GM19328 (cell line): ENCODE data around the gene TUBA1B.
"Not testable (repeated sequence)": the region's sequence is repeated elsewhere in the genome, so short reads cannot be mapped to it uniquely, and the experiment has no call there.

Experiments
- ATAC-seq: cut with Tn5 transposase; IDR thresholded peaks from one replicate; pipeline ENCODE4 v1.9.1; 2021; ENCODE audit warnings: mild to moderate bottlenecking, moderate library complexity; ENCODE audit not compliant: unreplicated experiment

Gene TUBA1B

DNA sequence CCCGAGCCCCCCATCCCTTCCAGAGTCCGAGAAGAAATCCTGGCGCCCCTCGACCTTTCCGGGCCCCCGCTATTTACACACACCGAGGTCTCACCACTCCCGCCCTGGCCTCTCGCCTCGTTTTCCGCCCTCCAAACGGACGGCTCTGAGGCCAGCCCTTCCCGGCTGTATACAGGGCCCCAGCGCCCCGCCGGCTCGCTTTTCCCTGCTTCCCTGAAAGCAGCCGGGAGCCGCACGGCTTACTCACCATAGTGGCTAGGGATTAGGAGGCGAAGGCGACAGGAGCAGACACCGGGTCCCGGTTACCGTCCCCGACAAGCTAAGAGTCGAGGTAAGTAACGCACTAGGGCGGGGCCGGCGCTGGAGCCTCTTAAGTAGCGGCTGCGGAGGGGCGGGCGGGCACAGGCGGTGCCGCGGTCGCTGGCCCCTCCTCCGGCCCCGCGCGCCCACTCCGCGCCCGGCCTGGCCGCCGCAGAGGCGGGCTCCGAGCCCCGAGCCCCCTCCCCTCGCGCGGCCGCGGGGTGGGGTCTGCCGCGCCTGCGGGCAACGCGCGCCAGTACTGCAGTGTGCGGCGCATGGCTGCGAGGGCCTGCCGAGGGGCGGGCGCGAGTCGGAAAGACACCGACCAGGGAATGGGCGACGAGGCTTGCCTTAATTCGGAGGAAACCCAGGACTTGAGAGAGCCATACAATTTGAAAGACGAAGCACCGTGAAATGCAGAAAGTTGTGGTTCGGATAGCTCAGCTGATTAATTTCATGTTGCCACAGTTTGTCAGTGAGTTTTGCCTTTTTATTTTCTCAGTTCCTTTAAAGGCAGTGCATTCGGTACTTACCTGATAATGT lies at the start of gene TUBA1B:
Gene TUBA1B, minus strand, starts transcription at position 345 of the 843 bp plus-strand sequence. Its CDS starts 95 bp downstream, at position 250.
- ATAC-seq = peak; percentile 69

DNA sequence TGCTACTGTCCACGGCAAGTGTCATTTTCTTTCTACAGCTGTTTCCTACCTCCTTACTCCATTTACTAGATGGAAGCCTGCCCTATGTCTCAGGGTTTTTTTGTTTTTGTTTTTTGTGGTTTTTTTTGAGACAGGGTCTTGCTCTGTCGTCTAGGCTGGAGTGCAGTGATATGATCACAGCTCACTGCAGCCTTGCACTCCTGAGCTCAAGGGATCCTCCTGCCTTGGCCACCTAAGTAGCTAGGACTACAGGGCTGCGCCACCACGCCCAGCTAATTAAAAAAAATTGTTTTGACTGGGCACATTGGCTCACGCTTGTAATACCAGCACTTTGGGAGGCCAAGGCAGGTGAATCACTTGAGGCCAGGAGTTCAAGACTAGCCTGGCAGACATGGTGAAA lies 43.0 kb upstream of the TUBA1B start:
- ATAC-seq = no peak

DNA sequence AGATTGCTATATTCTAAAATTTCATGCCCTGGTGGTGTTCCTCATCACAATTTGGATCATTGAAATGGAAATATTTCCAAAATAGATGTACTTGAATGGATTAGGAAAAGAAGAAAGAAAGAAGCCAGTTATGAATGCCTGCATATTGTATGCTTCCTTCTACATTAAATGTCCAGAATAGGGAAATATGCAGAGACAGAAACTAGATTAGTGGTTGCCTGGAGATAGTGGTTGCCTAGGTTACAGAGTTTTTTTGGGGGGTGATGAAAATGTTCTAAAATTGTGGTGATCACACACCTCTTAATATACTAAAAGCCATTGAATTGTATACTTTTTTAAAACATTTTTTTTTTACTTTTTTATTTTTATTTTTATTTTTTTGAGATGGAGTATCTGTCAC lies 39.7 kb upstream of the TUBA1B start:
- no peak for ATAC-seq

DNA sequence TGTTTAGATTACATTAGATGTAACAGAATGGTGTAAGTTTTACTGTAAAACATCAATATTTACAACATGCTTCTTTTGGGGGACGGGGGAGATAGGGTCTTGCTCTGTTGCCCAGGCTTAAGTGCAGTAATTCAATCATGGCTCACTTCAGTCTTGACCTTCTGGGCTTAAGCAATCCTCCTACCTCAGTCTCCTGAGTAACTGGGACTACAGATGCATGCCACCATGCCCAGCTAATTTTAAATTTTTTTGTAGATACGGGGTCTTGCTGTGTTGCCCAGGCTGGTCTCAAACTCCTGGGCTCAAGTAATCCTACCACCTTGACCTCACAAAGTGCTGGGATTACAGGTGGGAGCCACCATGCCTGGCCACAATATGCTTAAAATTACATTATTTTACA lies 33.9 kb upstream of the TUBA1B start:
- no peak for ATAC-seq

DNA sequence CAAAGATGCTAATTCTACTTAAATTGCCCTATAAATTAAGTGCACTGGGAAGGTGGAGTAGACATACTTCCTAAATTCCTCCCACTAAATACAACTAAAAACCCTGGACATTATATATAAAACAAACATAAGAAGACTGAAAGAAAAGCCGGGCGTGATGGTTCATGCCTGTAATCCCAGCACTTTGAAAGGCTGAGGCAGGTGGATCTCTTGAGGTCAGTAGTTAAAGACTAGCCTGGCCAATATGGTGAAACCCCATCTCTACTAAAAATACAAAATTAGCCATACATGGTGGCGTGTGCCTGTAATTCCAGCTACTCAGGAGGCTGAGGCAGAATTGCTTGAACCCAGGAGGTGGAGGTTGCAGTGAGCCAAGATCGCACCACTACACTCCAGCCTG lies 30.7 kb upstream of the TUBA1B start:
- ATAC-seq = not testable (repeated sequence)

DNA sequence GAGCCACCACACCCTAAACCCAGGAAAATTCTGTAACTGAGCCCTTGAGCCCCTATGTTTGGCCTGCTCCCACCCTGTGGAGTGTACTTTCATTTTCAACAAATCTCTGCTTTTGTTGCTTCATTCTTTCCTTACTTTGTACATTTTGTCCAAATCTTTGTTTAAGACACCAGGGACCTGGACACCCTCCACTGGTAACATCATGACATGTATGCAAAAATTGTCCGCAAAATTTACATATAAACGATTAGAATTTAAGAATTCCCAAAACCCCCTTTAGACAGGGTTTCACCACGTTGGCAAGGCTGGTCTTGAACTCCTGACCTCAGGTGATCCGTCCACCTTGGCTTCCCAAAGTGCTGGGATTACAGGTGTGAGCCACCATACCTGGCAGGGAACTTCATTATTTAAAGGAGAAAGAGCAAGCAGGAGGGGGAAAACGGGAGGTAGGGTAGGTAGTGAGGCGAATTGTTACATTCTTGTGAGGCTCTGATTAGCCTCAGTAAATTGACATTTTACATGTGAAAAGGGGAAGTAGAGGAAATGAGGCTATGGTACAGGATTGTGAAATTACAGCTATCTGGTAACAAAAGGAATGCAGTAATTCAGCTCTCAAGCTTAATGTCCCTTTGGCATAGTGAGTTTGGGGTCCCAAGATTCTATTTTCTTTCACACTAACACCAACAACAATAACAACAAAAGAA lies 30.0 kb upstream of the TUBA1B start:
- no peak for ATAC-seq

DNA sequence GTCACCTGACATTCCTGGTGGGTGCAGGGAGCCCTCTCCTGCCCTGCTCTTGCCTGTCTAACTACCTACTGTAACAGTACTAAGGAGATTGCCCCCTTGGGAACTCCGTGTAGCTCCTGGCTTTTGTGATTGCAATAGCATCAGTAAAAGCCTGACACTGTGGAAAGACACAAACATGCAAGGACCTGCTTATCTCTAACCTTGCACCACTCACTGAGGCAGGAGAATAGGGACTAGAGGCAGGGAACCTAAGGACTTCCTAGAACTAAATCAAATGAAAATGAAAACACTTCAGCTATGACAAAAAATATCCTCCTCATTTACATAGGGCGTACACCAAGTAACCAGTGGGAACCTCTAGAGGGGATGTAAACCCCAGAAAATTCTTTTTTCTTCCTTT lies 29.2 kb upstream of the TUBA1B start:
- ATAC-seq = no peak

DNA sequence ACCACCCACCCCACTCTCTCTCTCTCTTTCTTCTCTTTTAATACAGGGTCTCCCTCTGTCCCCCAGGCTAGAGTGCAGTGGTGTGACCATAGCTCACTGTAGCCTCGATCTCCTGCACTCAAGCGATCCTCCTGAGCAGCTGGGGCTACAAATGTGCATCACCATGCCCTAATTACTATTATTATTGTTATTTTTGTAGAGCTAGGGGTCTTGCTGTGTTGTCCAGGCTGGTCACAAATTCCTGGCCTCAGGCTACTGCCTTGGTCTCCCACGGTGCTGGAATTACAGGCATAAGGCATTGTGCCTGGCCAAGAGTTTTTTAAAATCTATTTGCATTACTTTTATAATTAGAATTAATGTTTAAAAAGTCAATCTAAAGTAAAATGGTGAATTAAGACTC lies 23.0 kb upstream of the TUBA1B start:
- ATAC-seq = no peak

DNA sequence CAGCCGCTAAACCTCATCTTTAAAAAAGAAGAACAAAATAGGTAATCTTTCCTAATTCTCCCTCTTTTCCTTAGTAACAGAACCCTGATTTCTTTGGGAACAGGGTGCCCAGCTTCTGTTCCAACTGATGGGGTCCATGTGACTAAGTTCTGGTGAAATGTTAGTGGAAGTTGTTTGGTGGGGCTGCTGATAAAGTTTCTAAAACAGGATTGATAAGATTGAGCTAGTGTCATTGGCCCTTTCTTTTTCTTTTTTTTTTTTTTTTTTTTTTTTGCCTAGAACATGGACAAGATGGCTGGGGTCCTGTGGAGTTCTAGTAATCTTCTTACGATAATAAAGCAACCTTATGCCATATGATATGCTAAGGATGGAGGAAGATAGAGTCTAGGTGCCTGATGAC lies 16.2 kb upstream of the TUBA1B start:
- no peak for ATAC-seq

DNA sequence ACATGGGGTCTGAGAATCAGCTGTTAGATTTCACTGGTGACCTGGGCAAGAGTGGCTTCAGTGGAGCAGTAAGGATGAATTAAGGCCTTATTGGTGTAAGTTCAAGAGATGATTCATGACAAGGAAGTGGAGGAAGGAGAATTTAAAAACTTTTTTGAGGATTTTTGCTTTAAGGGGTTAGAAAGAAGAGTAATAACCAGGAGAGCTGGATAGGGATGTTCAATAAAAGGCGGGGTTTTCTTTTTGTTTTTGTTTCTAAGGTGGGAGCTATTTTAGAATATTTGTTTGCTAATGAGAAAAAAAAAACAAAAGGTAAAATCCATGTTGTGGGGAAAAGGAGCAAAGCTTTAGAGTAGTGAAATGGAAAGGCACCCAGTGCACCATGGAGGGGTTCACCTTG lies 15.2 kb upstream of the TUBA1B start:
- ATAC-seq = no peak

DNA sequence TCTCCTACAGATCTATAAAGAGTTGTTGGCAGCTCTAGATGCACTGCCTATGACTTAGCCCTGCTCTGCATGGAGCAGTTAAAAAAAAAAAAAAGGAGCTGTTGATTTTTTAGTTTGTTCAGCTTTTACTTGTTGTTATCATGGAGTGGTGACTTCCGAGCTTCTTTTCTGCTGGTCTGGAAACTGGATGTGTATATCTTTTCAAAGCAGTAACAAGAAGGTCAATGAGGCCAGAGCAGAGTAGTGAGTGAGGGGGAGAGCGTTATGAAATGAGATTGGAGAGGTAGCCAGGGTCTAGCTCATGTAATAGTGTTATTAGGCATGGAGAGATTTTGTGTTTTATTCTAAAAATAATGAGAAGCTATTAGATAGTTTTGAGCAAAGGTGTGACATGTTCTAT lies 13.2 kb upstream of the TUBA1B start:
- no peak for ATAC-seq

DNA sequence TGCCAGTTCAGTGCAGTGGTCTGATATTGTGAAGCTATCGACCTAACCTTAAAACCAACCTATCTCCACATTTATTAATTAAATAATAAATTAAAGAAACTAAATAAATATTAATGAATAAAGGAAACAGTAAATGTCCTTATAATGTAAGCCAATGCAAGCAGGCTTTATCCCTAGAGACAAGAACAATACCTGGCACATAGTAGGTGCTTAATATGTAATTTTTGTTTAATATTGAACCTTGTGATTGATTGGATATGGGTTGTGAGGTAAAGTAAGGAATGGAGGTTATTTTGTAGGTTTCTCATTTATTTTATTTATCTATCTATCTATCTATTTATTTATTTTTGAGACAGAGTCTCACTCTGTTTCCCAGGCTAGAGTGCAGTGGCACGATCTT lies 7.8 kb upstream of the TUBA1B start:
- ATAC-seq = no peak

DNA sequence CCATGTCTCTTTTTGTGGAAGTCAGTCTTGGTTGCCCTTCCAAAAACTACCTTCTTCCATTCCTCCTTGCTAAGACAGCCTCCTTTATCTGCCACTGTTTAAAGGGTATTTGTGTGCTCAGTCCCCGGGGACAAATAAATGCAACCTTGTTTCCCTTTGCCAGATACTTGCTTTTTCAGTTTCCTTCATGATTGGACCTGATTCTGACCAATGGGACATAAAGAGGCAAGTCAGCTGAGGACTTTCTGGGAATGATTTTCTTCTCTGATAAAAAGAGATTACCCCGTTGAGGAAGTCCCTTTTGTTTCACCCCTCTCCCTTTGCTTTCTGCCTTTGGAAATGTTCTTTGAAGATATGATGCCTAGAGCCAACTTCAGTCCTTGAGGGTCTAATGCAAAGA lies 7.4 kb upstream of the TUBA1B start:
- no peak for ATAC-seq

DNA sequence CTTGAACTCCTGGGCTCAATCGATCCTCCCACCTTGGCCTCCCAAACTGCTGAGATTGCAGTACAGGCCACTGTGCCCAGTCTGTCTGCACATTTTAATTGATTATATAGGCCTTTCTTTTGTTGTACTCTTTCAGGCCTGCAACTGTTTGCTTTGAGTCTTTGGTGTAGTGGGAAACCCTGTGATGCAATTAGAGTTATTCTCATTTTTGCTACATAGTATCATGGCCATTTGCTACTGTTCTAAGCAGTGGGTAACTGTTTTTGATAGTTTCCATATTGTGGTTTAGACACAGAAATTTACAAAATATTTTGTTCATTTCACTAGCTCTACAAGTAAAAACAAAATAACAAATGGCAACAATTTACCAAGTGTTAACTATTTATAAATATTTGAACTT lies 6.3 kb upstream of the TUBA1B start:
- ATAC-seq = no peak

DNA sequence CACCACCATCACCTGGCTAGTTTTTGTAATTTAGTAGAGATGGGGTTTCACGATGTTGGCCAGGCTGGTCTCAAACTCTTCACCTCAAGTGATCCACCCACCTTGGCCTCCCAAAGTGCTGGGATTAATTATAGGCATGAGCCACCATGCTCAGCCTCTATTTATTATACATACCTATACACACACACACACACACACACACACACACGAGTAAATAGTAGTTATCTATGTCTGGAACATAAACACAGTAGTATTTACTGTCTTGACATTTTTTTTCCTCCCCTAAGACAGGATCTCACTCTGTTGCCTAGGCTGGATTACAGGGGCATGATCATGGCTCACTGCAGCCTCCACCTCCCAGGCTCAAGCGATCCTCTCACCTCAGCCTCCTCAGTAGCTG lies 5.8 kb upstream of the TUBA1B start:
- ATAC-seq = not testable (repeated sequence)

DNA sequence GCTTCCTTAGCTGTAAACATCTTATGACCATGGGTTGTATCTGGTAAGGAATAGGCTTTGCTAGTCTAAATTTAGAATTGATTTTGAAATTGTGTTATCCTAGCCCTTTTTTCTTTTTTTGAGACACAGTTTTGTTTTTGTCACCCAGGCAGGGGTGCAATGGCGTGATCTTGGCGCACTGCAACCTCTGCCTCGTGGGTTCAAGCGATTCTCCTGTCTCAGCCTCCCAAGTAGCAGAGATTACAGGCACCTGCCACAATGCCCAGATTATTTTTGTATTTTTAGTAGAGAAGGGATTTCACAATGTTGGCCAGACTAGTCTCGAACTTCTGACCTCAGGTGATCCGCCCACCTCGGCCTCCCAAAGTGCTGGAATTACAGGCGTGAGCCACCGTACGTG lies 2.4 kb upstream of the TUBA1B start:
- ATAC-seq = no peak

DNA sequence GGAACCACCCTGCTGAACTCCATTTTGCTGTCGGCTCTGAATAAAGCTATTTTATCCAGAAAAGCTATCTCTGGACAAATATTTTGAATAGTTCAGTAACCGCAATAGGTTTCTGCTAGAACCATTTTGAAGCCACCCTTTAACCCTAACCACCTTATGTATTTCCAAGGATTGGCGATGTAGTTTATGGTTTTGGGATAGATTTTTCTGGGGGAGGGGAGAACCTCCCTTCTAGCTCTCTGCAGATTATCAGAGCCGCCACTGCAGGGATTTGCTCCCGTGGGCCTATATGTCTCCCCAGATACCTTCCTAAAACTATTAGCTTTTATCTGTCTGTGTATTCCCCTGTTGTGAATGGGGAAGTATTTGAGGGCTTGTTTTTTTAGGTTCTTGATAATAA lies 1.8 kb upstream of the TUBA1B start:
- no peak for ATAC-seq

DNA sequence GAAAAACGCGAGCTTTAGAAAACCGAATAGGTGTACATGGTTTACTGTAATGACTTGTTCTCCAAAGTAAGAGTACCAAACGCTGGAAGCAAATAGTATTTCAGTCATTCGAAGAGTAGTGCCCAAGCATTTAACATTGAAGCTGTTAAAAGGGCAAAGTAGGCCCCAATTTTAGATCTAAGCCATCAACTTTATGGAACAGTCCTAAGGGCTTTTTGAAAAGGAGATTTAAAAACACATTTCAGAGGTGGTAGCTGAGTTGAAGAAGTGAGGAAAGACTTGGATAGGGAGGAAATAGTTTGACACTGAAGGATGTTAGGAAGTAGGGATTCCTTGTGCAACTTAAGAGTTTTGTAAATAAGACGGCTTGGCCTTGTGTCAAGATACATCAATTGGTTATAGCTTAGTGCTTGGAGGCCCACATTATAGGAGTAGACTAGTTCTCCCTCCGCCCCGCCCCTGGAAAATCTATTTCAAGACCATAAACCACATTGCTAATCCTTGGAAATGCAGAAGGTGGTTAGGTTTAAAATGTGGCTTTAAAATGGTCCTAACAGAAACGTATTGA lies 783 bp upstream of the TUBA1B start:
- no peak for ATAC-seq

DNA sequence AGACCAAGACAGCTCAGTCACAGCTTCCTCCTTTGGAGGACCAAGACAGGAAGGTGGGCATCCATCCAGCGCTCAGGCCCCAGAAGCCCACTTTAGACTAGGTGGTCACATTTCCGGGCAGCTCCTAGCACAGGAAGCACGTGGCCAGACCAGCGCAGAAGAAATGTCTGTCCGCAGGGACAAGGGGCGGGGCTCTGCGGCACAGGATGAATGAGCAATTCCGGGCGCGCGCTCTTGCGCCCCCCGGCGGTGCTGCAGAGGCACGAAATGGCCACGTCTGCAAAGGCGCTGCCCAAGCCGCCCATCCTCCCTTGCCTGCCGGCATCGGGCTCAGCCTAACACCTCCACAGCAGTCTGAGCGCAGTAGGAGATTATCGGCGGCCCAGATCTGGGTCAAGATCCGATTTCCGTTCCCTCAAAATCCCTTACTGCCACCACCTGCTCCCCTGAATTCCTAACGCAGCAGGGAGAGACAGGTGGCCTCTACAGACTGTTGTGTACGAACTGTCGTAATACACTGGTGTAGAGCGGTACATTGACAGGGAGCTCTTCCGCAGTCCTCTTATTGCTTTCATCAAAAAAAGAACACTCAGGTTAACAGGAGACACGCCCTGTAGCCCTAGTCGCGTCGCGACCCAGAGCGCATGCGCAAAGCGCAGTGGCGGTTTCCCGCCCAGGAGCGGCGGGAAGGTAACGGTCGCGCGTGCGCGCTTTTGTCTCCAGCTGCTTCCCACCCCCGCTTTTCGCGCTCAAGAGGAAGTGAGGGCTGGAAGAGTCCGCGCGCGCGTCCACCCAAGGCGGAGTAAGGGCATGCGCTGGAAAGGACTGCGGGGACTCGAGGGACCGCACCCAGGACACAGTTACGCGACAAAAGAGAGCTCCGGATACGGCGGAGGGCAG lies 794 bp downstream of the TUBA1B start:
- ATAC-seq = peak; percentile 49

DNA sequence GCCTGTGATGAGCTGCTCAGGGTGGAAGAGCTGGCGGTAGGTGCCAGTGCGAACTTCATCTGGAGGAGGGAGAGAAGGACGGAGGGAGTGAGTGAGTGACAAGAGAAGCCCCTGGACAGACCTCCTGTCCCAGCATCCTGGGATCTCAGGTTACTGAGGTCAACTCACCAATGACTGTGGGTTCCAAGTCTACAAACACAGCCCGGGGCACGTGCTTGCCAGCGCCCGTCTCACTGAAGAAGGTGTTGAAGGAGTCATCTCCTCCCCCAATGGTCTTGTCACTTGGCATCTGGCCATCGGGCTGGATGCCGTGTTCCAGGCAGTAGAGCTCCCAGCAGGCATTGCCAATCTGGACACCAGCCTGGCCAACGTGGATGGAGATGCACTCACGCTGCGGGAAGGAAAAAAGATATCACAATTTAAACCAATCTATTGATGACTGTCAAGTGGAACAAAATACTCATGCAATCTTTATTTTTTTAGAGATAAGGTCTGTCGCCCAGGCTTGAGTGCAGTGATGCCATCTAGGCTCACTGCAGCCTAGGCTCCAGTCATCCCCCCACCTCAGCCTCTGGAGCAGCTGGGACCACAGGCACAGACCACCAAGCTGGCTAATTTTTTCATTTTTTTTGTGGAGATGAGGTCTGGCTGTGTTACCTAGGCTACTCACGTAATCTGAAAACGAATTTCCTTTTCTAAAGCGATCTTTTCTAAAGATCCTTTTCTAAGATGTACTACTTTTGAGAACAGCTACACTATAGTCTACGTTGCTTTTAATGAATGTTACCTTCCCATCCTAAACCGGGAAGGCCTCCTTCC lies 1.7 kb downstream of the TUBA1B start:
- no peak for ATAC-seq
